Prostate gland (tissue), 2 donors: ENCODE results near the gene CEP78. TPM values are rescaled to one million over a fixed set of nuclear protein-coding genes. Genes with fewer than 3 reads are reported as not detected.

Experiments
- DNase-seq: peaks from one replicate; pipeline ENCODE4 v3.0.0-alpha.2; 2019; ENCODE audit warnings: low spot score
- H3K27ac ChIP-seq, 2 donors: fragments of 200-600 bp; sonication (generic); 2 replicates each; pipeline ENCODE4 v1.5.1; 2017 to 2019
- H3K27me3 ChIP-seq: fragments of 200-600 bp; sonication (generic); replicated peaks from 2 replicates; pipeline ENCODE4 v1.5.1; 2019; ENCODE audit not compliant: insufficient read depth
- H3K36me3 ChIP-seq, 2 donors: fragments of 200-600 bp; sonication (generic); 1 replicate in 1 of 2; 2 replicates in 1 of 2; pipeline versions ENCODE4 v1.5.1 to v1.8.1; 2017 to 2019
- H3K4me1 ChIP-seq: fragments of 200-600 bp; sonication (generic); replicated peaks from 2 replicates; pipeline ENCODE4 v1.5.1; 2019
- H3K4me3 ChIP-seq, 2 donors: fragments of 200-600 bp; sonication (generic); 2 replicates each; pipeline ENCODE4 v1.5.1; 2017 to 2019
- H3K9me3 ChIP-seq: fragments of 200-600 bp; sonication (generic); 2 replicates; pipeline ENCODE4 v1.5.1; 2017
- CTCF ChIP-seq, 4 experiments: fragments of 200-600 bp in 2 of 4; fragments of 450-650 bp in 2 of 4; sonication (generic) in 2 of 4; IDR thresholded peaks; 1 replicate in 3 of 4; 2 replicates in 1 of 4; pipeline ENCODE4 v1.5.1; 2016 to 2019; ENCODE audit warnings: antibody characterized with exemption in 4 of 4, mild to moderate bottlenecking in 2 of 4, moderate library complexity in 2 of 4
- POLR2A ChIP-seq: fragments of 450-650 bp; IDR thresholded peaks from one replicate; pipeline ENCODE4 v1.6.1; 2016; ENCODE audit warnings: antibody characterized with exemption, mild to moderate bottlenecking
- POLR2AphosphoS5 ChIP-seq: sonication (generic); formaldehyde crosslinking; IDR thresholded peaks from one replicate; pipeline ENCODE4 v1.6.1; 2017; ENCODE audit warnings: antibody characterized with exemption
- WGBS: methylation state at CpG from one replicate; pipeline ENCODE4 v1.1.5; 2018; 5-methylcytosine and 5-hydroxymethylcytosine counted together
- intact Hi-C: fragments of 100-400 bp; cut with DNase I; formaldehyde crosslinking; loops from one replicate; pipeline ENCODE4 v1.14.2; 2022
- total RNA-seq, 2 donors: library from RNA; depleted of rRNA; stranded (reverse); fragments of >200 nt; gene quantifications; one replicate each; pipeline ENCODE4 v1.1.0, GENCODE V29; 2016

Gene CEP78
- total RNA-seq, 2 donors from 2014 or later = 12.0 to 16.5 TPM

- intact Hi-C loops = no loop called here
- no peaks in the 10 kb centered on the region for H3K27me3 ChIP-seq
- TF ChIP-seq POLR2AphosphoS5 (no peak), CTCF (IDR thresholded peaks at IDR 0.05) (no peak), POLR2A (no peak)
- no peak overlapping the region for H3K27ac ChIP-seq
- H3K4me3 ChIP-seq = no peak overlapping the region
- H3K4me1 ChIP-seq = no peaks in the 10 kb centered on the region
- WGBS = 83% methylated on average over 6 of the region's 6 CpGs
- no peaks in the 10 kb centered on the region for H3K9me3 ChIP-seq
- no peak for DNase-seq
- no peaks in the 10 kb centered on the region for H3K36me3 ChIP-seq
Measured at GRCh38 chr9:78319197-78320029, 83.5 kb downstream of the CEP78 start.

DNA sequence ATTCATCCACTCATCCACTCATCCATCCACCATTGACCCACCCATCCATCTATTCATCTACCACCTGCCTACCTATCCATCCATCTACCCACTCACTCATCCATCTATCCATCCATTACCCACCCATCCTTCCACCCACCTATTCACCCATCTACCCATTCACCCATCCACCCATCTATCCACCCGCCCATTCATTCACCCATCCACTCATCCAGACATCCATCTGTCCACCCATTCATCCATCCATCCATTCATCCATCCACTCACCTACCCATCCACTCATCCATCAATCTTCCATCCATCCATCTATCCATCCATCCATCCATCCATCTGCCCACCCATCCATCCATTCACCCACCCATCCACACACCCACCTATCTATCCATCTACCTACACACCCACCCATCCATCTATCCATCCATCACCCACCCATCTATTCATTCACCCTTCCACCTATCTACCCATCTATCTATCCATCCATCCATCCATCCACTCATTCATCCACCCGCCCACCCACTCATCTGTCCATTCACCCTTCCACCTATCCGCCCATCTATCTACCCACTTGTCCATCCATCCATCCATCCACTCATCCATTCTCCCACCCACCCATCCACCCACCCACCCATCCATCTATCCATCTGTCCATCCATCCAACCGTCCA is 84.3 kb downstream of the CEP78 start:
- intact Hi-C loops = no loop called here
- H3K27ac ChIP-seq = no peak overlapping the region
- DNase-seq = no peak
- H3K9me3 ChIP-seq = no peaks in the 10 kb centered on the region
- H3K4me3 ChIP-seq = no peak overlapping the region
- TF ChIP-seq CTCF (IDR thresholded peaks at IDR 0.05) (no peak), POLR2A (no peak), POLR2AphosphoS5 (no peak)
- WGBS = 90% methylated on average over 4 of the region's 4 CpGs
- no peaks in the 10 kb centered on the region for H3K4me1 ChIP-seq
- H3K27me3 ChIP-seq = no peaks in the 10 kb centered on the region
- H3K36me3 ChIP-seq = no peaks in the 10 kb centered on the region

- intact Hi-C loops = no loop called here
- Histone ChIP-seq H3K27me3 (no peaks in the 10 kb centered on the region), H3K4me3 (no peak overlapping the region), H3K4me1 (no peaks in the 10 kb centered on the region), H3K9me3 (no peaks in the 10 kb centered on the region), H3K27ac (no peak overlapping the region), H3K36me3 (no peaks in the 10 kb centered on the region)
- TF ChIP-seq POLR2A = no peak
- no peak for TF ChIP-seq POLR2AphosphoS5
- no peak for TF ChIP-seq CTCF (IDR thresholded peaks at IDR 0.05)
- 98% methylated on average over 4 of the region's 4 CpGs for WGBS
- DNase-seq = no peak
Measured at GRCh38 chr9:78320875-78321496, 85.1 kb downstream of the CEP78 start.

DNA sequence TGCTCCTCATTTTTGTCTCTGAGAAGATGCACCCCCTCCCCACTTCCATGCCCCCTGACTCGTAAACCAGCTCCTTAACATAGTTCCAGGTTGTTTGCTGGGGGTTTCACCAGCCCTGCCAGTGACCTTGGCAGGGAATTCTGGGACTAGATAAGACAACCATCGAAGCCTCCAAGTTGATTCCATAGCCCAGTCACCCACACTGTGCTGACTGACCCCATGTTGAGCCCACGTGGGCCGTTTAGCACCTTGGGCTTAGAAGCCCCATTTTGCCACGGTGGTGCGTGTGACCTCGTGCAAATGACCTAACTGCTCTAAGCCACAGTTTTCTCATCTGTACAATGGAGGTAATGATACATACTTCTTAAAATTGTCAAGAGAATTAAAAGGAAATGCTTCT is 85.6 kb downstream of the CEP78 start:
- WGBS = 94% methylated on average over 7 of the region's 7 CpGs
- no peak overlapping the region for H3K27ac ChIP-seq
- no peaks in the 10 kb centered on the region for H3K36me3 ChIP-seq
- no peaks in the 10 kb centered on the region for H3K4me1 ChIP-seq
- TF ChIP-seq POLR2A (no peak), CTCF (IDR thresholded peaks at IDR 0.05) (no peak), POLR2AphosphoS5 (no peak)
- intact Hi-C loops = no loop called here
- no peak for DNase-seq
- H3K4me3 ChIP-seq = no peak overlapping the region
- H3K27me3 ChIP-seq = no peaks in the 10 kb centered on the region
- H3K9me3 ChIP-seq = no peaks in the 10 kb centered on the region
